Measurements from ENCODE around the gene TNFRSF12A.

TNFRSF12A gene

GRCh38 chr16:3027489-3027795 lies 7.3 kb downstream of the TNFRSF12A start:
- DNase-seq, result no peak

- DNase-seq, result no peak
Observed at GRCh38 chr16:3027983-3028715, 8.0 kb downstream of the TNFRSF12A start.

DNA sequence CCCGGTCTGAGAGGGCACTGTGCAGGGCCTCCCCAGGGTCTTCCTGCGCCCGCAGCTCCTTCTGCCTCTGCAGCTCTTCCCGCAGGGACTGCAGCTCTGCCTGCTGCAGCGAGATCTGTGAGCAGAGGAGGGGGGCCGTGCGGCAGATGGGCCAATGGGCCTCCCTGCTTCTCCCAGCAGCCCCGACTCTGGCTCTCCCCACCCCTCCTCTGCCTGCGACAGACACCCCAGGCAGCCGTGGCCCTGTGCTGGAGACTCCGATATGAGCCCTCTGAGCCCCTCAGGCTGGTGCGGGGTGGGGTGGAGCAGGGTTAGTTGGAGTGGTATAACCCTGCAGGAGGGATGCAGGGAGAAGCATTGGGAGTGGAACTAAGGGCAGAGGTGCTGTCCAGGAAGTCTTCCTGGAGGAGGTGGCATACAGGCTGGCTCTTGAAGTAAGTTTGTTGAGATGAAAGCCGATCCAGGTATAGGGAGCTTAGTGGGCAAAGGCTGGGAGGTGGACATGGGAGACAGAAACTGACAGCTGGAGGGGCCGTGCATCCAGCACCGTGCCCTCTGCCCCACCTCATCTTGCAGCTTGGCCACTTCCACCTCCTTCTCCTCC lies 8.7 kb downstream of the TNFRSF12A start:
- DNase-seq, result no peak

DNA sequence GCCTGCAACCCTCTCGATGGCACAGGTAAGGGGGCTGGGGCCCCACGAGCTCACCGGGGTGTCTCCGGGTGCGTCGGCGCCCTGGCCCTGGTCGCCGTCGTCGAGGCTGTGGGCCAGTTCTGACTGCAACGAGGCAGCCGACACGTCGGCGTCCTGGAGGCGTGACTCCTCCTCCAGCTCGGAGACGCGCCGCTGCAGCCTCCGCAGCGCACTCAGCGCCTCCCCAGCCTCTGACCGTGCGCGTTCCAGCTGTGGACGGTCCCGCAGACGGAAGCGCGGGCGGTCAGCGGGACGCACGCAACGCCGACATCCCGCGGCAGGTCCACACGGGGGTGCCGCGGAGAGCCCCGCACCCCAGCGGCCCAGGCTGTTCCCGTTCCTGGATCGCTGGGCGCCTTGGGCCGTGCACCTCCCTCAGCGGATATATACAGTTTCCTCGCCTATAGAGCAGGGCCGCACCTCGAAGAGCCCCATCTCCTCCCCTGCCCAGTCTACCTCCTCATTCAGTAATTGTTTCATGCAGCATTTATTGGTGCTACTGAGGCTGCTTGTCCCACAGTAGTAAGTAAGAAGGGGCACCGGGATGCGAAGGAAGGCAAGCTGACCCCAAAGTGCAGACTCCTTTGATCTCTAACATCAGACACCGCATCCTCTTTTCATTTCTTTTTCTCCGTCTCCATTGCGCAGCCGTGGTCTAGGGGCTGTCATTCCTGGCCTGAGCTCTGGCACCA lies 9.5 kb downstream of the TNFRSF12A start:
- no peak for DNase-seq

GRCh38 chr16:3030222-3031212 lies 10.3 kb downstream of the TNFRSF12A start:
- no peak for DNase-seq

- DNase-seq, result no peak
Observed at GRCh38 chr16:3032624-3033023, 12.5 kb downstream of the TNFRSF12A start.

DNA sequence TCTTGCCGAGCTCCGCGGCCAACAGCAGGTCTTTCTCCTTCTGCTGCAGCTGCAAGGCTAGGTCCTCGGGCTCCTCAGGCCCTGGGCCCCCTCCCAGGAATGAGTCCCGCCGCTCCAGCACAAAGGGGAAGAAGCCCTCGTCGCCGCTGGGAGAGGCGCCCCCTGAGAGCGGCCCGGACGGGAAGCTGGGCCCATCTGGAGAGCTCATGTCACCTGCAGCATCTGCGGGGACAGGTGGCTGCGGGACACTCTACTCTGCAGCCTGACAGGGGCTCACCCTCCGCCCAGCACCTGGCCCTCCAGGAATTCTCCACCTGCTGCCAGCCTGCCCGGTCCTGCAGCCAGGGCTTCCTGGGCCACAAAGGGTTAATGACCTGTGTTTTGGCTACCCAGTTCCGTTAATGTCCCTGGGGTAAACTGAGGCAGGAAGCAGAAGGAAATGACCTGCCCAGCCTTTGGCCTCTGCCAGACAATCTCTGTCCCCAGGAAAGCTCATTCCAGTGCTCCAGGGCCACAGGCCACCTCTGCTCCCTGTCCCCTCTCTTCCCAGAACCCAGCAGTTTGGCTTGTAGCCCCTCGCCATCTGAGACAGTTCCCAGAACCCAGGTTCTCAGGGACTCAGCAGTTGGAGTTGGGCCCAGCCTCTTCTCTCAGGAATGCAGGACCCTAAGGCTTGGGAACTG lies 15.3 kb downstream of the TNFRSF12A start:
- DNase-seq, result no peak

- no peak for DNase-seq
Observed at GRCh38 chr16:3035972-3036725, 16.0 kb downstream of the TNFRSF12A start.

DNA sequence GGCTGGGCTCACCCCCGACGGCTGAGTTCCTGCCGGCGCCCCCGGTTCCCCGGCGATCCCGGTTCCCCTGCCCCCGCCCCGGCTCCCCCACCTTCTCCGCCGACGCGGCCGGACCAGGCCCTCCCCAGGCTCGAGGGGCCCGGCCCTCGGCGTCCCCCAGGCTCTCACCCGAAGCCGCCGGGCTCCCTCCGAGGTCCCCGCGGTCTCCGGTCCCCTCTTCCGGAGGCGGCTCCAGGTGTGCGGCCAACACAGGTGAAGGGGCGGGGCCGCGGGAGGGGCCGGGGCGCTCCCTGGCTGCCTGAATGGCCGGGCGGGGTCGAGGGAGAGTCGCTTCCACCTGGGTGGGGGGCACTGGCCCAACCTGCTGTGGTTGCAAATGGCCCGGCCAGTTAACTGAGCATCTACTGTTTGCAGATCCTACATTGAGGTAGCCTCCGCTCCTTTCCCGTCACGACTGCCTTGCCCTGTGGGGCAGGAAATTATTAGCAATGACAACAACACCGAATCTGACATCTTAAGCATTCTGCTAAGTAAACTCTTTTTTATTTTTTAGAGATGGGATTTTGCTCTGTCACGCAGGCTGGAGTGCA lies 16.7 kb downstream of the TNFRSF12A start, which contains the start of gene BICDL2:
Gene BICDL2, minus strand, starts transcription at position 219 of the 590 bp plus-strand sequence. CDS start 1,448 bp downstream, outside the sequence.
- DNase-seq, result no peak

- DNase-seq, result no peak
Observed at GRCh38 chr16:3038256-3038655, 18.1 kb downstream of the TNFRSF12A start.

DNA sequence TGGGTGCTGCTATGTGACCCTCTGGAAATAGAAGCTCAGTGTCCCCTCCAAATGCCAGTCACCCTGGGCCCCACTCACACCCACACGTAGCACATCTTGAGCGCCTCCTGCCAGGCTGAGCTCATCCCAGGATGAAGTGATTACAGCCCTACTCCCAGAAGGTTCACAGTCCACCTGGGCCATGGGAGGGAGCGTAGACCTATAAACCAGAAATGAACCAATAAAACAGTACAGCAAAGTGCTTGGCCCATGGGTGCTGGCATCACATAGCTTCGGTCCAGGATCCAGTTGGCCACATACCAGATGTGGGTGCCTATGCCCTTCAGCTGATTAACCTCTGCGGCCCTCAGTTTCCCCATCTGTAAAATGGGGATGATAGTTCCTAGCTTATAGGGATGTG lies 18.7 kb downstream of the TNFRSF12A start:
- no peak for DNase-seq

GRCh38 chr16:3042376-3042775 lies 22.2 kb downstream of the TNFRSF12A start:
- DNase-seq, result no peak

- no peak for DNase-seq
Observed at GRCh38 chr16:3044708-3045107, 24.5 kb downstream of the TNFRSF12A start.

GRCh38 chr16:3045758-3046640 lies 25.8 kb downstream of the TNFRSF12A start, which contains the start of gene MMP25:
Gene MMP25, plus strand, starts transcription at chr16:3046561. Its CDS starts 357 bp downstream, at chr16:3046918.
- no peak for DNase-seq

- DNase-seq, result no peak
Observed at GRCh38 chr16:3046641-3047386, 26.6 kb downstream of the TNFRSF12A start.

DNA sequence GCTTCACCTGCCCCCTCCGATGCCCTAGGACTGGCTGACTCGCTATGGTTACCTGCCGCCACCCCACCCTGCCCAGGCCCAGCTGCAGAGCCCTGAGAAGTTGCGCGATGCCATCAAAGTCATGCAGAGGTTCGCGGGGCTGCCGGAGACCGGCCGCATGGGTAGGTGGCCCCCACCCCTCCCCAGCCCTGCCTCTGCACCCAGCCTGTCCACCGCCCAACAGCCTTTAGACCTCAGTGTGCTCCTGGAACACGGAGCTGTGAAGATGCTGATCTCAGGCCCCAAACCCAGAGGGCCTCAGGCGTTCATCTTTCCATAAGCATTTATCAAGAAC lies 27.2 kb downstream of the TNFRSF12A start:
- DNase-seq, result no peak

DNA sequence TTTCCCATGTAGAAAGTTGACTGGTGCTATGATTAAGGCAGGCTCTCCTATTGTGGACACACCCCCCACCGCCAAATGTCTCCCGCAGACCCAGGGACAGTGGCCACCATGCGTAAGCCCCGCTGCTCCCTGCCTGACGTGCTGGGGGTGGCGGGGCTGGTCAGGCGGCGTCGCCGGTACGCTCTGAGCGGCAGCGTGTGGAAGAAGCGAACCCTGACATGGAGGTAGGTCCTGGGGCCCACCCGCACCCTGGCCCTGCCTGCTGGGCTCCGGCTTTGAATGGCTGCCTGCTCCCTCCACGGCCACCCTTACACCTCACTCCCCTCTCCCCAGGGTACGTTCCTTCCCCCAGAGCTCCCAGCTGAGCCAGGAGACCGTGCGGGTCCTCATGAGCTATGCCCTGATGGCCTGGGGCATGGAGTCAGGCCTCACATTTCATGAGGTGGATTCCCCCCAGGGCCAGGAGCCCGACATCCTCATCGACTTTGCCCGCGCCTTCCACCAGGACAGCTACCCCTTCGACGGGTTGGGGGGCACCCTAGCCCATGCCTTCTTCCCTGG lies 29.8 kb downstream of the TNFRSF12A start:
- DNase-seq, result no peak

DNA sequence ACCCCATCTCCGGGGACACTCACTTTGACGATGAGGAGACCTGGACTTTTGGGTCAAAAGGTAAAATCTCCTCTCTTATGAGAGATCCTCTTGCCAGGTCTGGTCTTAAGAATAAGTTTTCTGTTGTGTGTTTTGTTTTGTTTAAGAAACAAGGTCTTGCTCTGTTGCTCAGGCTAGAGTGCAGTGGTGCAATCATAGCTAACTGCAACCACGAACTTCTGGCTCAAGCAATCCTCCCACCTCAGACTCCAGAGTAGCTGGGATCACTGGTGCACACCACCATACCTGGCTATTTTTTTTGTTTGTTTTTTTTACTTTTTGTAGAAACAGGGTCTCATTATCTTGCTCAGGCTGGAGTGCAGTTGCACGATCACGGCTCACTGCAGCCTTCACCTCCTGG lies 30.3 kb downstream of the TNFRSF12A start:
- DNase-seq, result no peak

DNA sequence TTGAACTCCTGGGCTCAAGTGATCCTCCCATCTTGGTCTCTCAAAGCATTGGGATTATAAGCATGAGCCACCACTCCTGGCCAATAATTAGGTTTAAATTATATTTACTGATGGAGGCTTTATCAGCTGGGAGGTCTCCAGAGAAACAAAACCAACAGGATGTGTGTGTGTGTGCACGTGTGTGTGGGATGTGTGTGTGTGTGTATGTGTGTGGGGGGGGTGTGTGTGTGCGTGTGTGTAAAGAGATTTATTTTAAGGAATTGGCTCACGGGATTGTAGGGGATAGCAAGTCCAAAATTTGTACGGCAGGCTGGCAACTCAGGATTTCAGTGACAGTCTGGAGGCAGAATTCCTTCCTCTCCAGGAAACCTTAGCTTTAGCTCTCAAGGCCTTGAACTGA lies 30.8 kb downstream of the TNFRSF12A start:
- no peak for DNase-seq

All from NK-92 treated with Interleukin-12 subunit alpha and Interleukin-12 subunit beta, amount 100 ng/mL, for 24 hours (cell line).